HG02623 (cell line): ENCODE measurements around the gene MGAT5.
A peak's percentile ranks its signal among the peaks of the same experiment; 100 is the strongest.

Experiments
- ATAC-seq: cut with Tn5 transposase; IDR thresholded peaks from one replicate; pipeline ENCODE4 v1.9.1; 2021; ENCODE audit warnings: moderate library complexity; ENCODE audit not compliant: unreplicated experiment

Gene MGAT5

DNA sequence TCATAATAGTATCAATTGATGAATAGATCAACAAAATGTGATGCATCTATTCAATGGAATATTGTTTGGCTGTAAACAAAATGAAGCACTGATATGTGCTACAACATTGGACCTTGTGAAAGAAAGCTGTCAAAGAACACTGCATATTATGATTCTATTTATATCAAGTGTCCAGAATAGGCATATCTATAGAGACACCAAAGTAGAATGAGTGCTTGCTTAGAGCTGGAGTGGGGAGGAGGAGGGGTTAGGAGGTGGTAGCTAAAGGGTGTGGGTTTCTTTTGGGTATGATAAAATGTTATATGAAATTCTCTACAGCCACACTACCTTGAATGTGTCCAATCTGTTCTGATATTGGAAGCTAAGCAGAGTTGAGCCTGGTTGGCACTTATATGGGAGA is 23.0 kb upstream of the MGAT5 start:
- no peak for ATAC-seq

DNA sequence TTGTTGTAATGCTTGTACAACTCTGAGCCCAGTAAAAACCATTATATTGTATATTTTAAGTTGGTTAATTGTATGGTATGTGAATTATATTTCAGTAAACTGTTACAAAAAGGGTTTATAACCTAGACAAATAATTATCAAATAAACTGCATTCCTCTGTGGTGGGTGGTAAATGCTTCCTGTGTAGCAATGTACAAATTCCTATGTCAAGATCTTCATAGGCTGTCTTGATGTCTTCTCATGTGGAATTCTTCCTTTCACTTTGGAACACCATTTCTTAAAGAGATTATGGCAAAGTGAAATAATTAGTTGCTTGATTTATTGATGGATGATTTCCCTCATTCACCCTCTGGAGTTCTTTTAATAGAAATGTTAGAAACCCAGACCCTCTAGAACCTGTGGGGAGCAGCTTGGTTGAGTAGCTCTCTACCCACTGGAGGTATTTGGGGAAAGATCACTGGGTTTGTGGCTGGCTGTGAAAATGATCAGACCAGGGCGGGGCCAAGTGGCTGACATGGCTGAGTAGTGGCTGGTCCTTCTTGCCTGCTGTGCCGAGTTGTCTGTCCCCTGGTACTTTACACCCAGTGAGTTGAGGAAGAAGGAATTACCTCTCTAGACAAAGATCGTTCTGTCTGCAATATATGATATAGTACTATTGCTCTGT is 22.4 kb upstream of the MGAT5 start:
- ATAC-seq: peak; percentile 29

DNA sequence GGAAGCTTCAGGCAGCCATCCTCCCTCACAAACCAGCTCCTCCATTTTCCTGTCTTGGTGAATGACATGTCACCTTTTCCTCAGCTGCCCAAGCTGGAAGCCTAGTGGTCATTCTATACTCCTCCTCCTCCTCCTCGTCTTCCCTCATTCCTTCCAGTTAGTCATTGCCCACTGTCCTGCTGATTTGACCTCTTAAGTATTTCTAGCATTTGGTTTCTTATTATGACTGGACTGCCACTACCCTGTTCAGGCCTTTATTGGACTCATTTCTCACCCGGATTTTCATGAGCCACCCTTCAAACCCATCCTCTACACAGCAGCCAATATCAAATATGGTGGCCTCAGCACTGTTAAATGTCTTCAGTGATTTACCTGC is 21.9 kb upstream of the MGAT5 start:
- peak; percentile 5 for ATAC-seq

DNA sequence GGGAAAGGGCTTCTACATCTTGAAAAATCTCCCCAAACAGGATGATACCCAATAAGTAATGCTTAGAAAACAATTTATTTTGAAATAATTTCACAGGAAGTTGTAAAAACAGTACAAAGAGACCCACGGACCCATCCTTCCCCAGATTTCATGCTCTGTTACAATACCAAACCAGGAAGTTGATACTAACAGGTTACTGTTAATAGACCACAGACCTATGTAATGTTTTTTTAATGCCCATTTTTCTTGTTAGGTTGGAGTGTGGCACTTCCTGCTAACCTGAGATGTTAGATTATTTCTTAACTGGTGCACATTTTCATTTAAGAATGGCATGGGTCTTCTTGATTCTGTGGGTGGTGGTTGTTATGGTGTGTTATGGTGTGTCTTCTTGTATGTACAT is 21.4 kb upstream of the MGAT5 start:
- no peak for ATAC-seq

DNA sequence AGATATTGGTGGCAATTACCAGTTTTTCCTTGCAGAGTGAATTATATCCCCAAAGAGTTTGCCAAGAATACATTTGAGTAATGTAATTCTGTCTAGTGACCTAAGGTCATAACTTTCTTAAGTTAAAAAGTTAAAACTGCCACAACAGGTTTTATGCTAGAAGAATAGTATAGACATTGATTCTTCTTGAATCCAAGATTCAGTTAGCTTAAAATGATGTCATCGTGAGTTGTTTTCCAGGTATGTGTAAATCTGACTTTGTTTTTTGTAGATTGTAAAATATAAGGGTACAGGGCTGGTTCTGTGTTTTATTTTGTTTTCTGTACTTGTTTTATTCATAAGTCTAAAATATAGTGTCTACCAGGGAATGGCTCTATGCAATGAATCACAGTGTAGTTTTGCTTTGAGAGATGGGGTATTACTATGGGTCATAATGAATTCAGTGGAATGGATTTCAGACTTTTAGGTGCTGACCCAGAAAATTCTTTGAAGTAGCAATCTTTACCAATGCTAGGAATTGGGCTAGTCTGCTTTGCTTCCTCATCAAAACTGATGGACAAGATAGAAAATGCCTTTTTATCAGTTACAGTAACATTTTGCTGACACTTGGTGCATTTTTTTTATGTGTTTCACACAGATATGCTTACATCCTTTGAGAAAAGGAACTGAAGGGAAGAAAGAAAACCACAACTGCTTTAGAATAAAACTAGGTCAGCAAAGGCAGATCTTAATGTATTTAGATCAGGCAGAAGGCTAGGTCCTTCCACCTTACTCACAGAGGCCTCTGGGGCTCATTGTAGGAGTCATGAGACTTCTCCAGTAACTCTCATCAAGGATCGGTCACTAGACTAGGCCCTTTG is 20.8 kb upstream of the MGAT5 start:
- peak; percentile 27 for ATAC-seq

DNA sequence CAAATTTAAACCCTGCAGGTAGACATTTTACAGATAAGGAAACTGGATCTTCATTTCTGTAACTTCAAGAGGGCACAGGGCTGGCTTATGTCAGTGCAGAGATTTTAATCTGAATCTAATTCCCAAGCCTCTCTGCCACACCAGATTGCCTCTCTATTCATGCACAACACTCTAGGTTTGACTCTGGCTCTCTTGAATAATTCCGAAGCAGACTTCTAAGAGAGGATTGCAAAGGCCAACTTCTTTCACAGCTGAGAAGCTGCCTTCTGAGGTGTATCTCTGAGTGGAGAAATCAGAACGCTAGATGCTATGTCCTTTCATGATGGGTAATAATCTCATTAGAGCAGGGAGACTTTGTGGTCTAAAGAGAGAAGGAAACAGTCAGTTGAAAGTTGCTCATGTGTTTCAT is 20.1 kb upstream of the MGAT5 start:
- peak; percentile 51 for ATAC-seq

DNA sequence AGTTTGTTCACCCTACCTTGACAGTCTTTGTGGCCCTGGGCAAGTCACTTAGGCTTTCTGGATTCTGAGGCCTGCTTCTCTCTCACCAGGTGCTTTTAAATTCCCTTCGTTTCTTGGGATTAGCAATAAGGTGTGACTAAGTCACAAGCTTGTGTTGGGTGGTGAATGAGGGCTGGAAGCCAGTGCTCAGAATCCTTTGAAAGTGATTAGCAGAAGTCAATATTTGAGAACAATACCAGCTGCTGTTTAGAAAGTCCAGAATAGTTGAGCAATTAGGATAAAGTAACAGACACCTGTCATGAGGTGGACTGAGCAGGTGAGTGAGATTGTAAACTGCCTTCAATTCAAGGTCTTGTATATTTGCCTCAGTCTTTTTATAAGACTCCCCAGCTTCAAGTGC is 19.3 kb upstream of the MGAT5 start:
- ATAC-seq: no peak

DNA sequence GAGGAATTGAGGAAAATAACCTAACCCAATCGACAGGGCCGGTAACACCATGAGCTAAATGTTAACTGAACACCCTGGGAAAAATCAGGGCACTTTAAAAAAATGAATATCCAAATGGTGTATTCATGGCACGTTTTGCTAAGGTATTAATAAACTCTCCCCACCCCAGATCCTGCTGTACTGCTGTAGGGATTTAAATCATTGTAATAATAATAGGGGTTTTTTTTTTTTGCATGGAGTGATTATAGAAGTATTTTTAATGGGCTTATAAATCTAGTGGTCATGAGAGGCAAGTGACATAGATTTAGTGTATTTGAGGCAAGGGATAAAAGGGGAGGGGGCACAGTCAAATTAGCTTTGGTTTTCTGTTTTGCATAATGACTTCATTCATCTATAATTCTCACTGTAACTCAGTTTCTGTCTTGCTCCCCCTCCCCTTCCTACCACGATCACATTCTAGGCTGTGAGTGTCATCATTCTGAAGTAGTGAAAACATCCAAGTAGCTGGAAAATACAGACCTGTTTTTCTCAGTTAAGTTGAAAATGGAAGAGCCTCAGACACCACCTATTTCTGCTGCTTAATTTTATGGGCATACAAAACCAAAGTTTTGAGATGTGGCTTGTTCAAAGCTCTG is 18.2 kb upstream of the MGAT5 start:
- no peak for ATAC-seq

DNA sequence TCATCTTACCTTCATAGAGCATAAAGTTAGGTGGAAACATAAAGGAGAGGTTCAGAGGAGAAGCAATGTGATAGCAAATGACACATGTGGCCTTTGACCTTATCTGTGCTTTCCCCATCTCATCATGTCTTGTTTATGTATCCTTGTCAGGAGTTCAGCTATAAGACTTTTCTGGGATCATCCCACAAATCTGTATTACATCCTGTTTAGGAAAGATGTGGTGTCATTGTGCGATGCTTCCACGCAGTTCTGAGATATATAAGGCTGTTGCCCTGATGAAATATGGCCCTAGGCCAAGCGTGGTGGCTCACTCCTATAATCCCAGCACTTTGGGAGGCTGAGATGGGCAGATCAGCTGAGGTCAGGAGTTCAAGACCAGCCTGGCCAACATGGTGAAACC is 15.5 kb upstream of the MGAT5 start:
- ATAC-seq: no peak

DNA sequence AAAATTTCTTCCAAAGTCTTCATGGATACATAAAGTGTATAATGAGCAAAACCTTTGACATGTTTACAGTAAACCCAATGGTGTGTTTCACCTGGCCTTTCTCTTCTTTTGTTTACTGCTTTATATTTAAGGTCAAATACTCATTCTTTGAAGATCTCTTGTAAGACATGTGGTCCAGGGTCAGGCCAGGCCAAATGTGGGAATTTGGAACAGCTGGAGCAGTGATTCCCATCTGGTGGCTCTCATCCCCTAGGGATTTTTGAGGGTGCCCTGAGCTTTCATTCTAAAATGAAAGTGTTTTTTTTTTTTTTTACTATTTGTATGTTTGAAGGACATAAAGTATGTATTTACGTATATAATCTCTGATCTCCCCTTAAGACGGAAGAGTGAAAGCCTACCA is 13.8 kb upstream of the MGAT5 start:
- ATAC-seq: no peak

DNA sequence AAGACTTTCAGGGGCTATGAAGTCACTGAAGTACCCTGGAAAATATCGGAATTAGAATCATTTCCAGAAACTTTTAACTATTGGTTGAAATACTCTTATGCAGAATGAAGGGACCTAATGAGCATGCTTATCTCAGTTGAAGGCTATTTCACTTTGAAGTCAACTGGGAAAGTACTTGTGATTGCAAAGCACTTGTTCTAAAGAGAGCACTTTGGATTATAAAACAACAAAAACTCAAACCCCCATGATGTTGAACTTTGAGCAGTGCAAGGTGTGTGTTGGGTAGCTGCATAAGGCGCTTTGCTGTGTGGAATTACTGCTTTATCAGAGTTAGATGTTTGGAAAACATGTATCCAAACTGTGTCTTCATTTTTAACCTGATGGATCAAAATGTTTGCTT is 12.0 kb upstream of the MGAT5 start:
- no peak for ATAC-seq

DNA sequence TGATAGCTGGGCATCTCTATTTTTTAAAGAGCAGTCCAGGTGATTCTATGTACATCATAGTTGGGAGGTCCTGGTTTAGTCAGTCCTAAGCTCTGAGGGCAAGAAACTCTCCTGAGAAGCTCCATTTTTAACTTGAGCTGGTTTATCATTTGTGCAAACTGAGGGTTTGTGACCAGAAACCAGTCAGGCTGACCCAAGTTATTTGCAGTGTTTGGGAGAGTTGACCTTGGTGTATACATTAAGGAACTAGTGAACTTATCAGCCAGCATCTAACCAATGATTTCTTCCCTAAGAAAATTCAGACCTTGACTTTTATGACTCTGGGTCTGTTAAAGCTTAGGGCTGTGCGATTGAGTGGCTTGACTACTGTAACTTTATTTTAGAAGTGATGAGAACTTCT is 10.6 kb upstream of the MGAT5 start:
- no peak for ATAC-seq

DNA sequence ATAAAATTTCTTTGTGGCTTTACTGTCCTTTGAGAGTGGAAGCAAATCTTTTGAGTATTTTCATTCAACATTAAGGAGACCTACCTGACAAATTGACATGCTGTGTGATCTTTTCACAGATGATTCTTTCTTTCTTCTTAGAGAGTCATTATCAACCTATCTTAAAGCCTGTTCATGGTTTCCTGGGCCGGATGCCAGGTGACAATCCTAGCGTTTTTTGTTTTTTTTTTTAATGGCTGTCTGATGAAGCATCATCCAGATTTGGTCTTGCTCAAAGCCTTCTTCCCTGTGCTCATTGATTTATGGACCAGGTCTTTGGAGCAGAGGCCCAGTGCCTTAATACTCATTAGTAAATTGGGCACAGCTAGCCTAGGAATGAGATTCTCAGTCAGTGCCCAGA is 9.8 kb upstream of the MGAT5 start:
- no peak for ATAC-seq

DNA sequence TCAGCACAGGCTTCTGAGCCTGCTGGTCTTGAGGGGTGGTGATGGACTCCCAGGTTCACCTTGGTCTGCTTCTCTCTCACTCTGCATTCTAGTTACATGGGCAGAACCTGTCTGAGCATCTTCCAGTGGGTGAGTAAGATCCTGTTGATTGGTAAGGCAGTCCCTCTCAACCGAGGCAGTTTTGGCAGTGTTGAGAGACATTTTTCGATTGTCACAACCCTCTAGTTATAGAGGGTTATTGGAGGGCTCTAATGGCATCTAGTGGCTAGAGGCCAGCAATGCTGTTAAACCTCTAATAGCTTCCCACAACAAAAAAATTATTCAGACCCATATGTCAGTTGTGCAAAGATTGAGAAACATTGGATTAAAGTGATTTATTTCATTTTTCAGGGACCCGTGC is 9.3 kb upstream of the MGAT5 start:
- no peak for ATAC-seq

DNA sequence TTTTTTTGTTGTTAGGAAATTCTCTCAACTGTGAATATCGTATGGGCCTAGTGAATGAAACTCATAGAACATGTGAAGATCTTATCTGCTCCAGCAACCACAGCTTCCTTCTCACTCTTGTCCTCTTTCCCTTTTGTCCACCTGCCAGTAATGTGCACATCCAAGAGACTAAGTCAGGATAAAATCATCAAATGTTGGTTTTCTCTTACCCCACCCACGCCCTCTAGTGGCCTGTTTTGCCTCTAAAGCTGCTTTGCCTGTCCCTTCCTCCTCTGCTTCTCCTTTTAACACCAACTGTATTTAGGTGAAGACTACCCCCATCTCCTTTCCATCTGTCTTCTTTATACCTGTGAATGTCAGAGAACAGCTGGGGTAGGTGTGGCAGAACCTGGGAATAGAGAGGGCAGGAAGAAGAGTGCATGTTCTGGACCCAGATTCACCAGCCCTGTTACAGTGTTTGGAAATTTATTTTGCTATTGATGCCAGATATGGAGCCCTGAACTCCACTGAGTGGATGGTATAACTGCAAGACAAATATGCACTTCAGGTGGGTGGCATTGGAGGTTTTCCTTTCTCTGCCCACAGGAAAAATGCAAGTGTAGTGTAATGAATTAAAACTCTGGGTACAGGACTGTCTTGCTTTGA is 8.4 kb upstream of the MGAT5 start:
- ATAC-seq: no peak

DNA sequence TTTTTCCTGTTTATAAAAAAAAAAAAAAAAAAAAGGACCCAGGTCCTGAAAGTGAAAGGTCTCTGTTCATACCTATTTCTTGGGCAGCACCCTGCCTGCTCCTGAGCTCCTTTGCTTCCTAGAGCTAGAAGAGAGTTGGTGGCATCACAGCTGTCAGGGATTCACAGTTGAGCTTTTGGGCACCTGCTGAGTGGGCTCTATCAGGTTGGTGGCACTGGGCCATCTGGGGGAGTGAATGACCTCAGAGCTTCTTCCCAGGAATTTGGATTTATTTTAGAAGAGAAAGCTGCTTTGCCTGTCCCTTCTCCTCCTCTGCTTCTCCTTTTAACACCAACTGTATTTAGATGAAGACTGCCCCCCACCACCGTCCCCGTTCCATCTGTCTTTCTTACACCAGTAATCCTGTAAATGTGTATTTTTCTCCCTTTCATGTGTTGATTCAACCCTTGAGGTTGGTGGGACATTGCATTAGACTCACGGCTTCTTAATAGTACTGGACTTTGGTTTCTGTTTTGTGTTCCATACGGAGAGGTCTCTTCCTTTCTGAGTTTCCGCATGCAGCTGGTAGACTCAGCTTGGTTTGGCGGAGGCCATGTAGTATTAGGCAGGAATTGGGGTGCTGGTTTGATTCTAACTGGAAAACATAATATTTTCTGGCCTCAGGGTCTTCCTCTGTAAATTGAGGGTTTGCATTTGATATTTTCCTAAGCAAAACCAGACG is 7.6 kb upstream of the MGAT5 start:
- no peak for ATAC-seq

DNA sequence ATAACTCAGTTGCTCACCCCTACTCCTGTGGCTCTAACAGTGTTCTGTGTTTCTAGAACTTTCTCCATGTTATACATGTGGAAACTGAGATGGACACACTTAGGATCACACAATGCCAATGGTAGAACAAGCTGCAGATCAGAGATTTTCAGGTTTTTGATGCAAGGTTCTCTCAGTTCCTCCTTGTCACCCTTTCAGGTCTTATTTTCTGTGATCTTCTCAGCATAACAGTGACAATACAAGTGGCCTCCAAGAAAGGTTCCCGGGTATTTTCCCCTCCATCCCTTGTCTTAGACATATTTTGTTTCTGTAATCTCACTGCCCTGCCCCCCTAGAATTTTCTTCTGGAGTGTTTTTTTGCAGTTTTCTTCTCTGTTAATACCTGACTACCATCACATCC is 6.2 kb upstream of the MGAT5 start:
- ATAC-seq: peak; percentile 34

DNA sequence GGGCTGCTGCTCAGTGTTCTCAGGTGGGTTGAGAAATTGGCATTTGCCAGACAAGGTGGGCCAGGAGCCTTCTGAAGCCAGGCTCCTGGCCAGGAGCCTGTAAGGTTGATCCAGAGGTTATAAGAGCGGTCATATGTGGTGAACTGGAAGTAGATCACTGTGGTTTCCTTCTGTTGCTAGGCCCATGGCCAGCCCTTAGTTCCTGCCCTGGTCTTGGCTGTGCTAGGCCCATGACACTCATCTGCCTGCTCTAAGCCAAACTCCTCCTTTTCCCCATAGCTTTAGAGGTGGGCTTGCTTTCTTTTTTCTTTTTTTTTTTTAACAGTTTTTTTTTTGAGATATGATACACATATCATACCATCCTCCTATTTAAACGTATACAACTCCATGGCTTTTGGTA is 5.0 kb upstream of the MGAT5 start:
- no peak for ATAC-seq

DNA sequence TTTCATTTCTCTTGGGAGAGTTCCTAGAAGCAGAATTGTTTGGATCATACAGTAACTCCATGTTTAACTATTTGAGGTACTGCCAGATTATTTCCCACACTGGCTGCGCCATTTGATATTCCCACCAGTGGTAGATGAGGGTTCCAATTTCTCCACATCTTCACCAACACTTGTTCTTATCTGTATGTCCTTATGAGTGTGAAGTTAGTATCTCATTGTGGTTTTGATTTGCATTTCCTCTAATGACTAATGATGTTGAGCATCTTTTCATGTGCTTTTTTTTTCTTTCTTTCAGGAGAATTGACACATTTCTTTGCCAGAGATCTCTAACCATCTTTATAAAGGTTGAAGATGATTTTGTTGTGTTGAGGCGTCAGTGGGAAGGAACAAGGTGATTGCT is 4.1 kb upstream of the MGAT5 start:
- no peak for ATAC-seq

DNA sequence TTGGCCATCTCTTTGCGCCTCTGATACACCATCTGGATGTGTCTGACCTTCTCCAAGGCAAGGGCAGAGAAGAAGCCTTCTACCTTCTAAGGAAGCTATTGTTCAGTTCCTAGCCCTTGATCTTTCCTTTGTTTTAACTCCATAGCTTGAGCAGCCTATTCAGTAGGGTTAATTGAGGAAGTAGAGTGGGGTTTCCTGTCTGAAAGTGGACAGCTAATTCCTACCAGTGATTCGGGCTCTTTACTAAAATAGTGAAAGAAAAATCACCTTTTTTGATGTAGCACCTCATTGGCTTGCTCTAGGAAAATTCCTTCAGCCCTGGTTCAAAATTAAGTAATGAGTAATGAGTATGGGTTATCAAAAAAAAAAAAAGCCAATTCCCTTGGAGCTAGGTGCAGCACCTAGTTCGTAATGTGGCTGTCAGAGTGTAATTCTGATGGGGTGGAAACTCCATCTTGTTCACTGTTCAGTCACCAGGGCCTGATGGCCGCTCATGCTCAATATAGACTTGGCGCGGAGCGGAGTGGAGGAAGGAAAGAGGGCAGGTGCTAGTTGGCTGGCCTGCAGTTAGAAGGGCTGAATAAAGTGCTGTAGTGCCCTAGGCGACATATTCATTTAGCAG is 2.9 kb upstream of the MGAT5 start:
- no peak for ATAC-seq
